NCI-H526 (cell line): Measurements from ENCODE around the gene SMYD3.

ENCODE experiments used
- DNase-seq, 2 experiments: peaks; one replicate each; lab custom pipeline; 2025; lab: John Stamatoyannopoulos, UW

The SMYD3 gene

DNA sequence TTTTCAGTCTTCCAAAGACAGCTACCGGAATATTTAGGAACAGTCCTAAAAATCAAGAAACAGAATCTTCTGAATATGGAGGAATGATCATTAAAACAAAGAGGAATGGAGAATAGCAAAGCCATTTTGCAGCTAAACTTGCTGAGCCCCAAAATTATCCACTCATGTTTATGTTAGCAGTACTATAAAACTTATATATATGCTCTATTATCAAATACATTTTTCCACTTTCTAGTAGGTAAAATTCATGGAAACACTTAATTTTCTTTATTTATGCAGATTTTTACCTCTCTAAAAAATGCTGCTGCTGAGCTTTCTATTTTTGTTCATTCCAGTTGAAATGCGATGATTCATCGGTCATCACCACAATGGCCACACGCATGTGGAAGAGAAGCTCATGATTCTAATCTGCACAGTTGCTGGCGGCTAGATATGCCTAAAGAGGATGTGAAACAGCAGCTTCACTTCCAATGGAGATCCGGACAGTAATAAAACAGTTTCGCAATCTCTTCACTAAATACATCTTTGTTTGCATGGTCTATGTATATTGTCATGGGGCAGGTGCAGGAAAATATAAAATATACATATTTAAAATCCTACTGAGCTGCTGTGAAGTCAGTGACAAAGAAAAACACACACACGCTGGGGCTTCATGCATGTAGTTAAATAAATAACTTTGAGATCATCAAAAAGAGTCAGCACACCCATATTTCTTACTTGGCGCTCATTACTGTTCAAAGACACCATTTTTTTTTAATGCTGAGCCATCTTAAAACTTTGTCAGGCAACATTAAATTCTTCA, 292.2 kb downstream of the SMYD3 start:
- peak; percentile 79 to 89 for DNase-seq

DNA sequence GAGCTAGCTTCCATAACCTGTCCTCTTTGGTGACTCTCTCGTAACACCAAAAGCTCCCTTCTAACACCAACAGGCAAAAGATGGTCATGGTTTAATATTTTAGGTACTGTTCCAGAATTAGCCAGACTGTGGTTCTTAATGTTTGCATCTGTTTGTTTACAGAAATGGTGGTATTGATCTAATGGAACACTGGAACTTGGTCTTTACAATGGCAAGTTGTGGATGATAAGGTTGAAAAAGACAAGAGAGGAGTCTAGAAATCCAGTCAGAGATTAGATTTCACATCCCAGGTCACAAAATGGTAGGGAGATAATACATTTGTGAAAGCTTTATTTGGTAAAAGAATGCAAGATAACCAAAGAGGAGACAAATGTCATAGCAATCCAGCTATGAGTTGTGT, 293.1 kb downstream of the SMYD3 start:
- DNase-seq, result no peak

DNA sequence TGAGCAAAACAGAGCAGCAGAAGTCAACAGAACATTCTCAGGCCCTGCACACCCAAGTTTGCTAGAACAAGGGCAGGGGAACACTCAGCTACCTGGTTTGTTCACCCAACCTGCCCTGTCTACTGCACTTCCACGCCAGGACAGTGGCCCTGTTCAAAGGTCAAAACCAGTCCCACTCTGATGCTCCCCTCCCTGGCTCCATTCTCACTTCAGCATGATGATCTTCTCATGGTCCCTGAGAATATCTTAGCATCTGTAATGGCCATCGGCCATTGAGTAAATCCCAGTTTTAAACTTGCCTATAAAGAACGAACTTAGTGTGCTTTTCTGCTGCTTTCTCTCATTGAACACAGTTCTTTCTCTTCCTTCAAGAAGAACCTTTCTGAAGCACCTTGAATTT, 293.6 kb downstream of the SMYD3 start:
- no peak for DNase-seq

DNA sequence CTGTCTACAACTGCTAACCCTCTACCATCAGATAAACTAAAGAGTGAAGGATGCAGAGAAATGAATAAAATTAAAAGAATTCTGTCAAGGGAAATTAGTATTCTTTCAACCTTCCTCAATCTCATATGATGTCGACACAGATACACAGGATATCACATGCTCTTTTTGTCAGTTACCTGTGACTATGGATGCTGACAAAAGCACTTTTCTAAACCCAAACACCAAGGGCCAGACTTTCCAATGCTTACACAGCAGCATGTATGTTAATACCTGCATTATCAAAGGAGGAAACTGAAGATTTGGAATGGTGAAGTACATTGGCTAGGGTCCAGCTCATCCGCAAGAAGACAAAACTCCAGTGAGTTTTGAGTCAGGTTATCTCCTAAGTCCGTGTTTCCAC, 294.0 kb downstream of the SMYD3 start:
- no peak for DNase-seq

DNA sequence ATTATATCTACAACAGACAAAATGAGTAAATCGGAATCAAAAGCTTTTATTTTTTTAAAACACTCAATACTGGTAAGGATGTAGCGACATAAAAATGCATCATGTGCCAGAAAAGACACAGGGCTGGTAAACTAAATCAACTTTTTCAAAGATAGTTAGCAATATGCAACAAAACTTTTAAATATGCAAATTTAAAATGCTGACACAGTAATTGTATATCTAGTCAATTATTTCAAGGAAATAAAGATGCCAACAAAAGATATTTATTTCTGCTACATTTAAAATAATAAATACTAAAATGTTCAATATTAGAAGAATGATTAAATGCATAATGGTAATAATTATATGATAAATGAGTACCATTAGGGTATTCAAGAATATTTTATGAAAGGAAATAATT, 295.1 kb downstream of the SMYD3 start:
- no peak for DNase-seq

DNA sequence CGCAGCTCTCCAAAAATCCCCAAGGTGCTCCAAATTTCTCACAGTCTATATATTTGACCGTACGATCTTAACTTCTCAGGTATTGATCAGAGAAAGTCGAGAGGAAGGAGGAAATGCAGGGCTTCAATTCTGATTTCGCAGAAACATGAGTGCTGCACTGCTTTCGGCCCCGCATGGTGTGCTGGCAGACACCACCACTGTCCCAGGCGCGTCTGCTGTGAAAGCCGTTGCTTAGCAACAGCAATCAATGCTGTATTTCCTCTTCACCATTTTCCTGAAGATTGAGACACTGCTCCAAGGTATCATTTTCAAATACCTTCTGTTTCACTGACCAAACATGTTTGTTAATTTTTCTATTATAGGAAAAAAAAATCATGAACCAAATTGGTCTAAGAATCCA, 296.3 kb downstream of the SMYD3 start:
- DNase-seq, result no peak

GRCh38 chr1:246208105-246208504, 299.0 kb downstream of the SMYD3 start:
- DNase-seq, result no peak

- no peak for DNase-seq
Measured at GRCh38 chr1:246203180-246203579, 303.9 kb downstream of the SMYD3 start.

- no peak for DNase-seq
Measured at GRCh38 chr1:246200738-246201137, 306.3 kb downstream of the SMYD3 start.

DNA sequence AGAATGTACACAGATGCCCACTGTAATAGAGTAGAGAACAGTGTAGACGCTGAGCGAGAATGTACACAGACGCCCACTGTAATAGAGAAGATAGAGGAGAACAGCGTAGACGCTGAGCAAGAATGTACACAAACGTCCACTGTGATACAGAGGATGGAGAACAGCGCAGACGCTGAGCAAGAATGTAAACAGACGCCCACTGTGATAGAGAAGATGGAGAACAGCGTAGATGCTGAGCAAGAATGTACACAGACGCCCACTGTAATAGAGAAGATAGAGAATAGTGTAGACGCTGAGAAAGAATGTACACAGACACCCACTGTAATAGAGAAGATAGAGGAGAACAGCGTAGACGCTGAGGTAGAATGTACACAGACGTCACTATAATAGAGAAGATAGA, 306.9 kb downstream of the SMYD3 start:
- no peak for DNase-seq

- peak; percentile 78 to 84 for DNase-seq
Measured at GRCh38 chr1:246199086-246199645, 307.9 kb downstream of the SMYD3 start.

GRCh38 chr1:246198115-246198816, 308.8 kb downstream of the SMYD3 start:
- DNase-seq, result peak; percentile 6 to 42

- DNase-seq, result no peak
Measured at GRCh38 chr1:246197076-246197475, 310.0 kb downstream of the SMYD3 start.

DNA sequence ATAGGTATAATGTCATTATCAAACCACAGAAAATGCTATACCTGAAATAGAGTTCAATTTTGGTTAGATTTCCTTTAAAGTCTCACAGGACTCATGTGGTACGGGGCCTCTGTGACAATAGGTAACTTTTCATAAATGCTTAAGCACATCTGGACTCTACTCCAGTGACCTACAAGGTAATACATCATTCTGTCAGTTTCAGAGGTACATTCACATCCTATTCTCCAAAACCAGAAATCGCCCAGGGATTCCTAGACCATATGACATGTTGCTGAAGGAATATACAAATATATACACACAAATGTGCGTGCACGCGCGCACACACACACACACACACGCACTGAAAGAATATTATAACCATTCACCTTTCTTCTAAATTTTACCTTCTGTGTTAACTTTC, 311.8 kb downstream of the SMYD3 start:
- no peak for DNase-seq

DNA sequence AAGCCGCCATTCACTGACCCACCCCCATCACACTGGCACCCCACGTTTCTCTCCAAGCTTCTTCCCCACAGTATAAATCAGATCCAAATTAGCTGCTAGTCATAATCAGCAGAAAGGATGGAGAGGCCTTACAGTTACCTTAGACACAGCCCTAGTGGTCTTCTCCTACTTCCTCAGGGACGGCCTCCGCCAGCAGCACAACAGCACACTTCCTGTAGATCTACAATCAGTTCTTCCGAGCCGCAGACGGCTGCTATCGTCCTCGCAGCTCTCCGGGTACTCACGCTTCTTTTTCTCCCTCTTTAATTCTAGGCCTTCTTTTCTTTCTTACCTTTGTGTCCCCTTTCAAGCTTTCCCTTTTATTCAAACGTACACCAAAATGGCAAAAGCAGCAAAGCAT, 313.5 kb downstream of the SMYD3 start:
- DNase-seq, result no peak

- DNase-seq, result no peak
Measured at GRCh38 chr1:246189126-246189525, 318.0 kb downstream of the SMYD3 start.

DNA sequence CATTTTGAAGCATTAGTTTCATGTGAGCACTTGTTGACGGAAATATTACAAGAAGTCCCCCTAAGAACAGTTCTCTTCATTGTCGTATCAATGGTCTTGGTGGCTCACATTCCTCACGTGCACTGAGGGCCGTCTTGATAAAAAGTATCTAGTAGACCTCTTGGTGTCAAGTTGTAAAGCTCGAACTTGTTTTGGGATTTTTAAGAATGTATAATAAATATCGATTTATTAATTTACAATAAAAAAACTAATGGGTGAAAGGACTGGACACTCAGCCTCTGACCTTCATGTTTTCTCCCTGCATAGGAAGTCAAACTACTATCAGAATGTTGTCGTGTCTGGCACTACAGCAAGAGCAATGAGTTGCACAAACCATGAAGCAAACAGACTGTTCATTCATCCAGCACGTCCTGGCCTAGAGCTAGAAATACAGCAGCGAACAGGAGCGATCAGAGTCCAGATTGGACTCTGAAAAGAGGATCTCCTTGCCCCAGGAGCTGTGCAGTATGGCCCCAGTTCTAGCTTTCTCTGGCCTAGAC, 319.2 kb downstream of the SMYD3 start:
- no peak for DNase-seq

DNA sequence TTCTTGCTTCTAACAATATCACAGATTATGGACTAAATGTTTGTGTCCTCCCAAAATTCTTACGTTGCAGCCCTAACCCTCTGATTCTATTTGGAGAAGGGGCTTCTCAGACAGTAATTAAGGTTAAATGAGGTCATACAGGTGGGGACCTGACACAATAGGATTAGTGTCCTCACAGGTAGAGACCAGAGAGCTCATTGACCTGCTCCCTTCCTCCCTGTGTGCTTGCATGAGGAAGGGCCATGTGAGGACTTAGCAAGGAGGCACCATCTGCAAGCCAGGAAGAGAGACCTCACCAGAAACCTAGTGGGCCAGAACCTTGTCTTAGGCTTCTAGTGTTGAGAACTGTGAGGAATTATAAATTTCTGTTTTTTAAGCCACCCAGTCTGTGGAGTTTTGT, 322.6 kb downstream of the SMYD3 start:
- no peak for DNase-seq

- DNase-seq, result no peak
Measured at GRCh38 chr1:246182149-246182851, 324.8 kb downstream of the SMYD3 start.

DNA sequence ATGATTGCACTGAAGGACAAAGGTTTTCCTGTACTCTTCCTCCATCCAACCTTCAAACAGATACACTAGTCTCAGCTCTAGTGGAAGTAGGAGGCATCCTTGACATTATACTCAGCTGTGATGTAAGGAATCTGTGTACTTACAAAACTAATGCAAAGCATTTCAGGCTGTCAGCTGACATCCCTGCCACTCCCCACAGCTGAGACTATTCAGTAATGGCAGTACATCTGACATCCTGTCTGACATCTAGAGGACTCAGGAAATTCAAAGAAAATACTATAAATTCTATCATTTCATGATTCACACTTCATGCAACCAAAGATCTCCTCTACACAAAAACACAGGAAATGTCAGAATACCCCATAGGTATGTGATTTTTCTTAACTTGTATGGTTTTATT, 325.8 kb downstream of the SMYD3 start:
- DNase-seq, result peak; percentile 28 to 69

- DNase-seq, result no peak
Measured at GRCh38 chr1:246179401-246179800, 327.7 kb downstream of the SMYD3 start.

DNA sequence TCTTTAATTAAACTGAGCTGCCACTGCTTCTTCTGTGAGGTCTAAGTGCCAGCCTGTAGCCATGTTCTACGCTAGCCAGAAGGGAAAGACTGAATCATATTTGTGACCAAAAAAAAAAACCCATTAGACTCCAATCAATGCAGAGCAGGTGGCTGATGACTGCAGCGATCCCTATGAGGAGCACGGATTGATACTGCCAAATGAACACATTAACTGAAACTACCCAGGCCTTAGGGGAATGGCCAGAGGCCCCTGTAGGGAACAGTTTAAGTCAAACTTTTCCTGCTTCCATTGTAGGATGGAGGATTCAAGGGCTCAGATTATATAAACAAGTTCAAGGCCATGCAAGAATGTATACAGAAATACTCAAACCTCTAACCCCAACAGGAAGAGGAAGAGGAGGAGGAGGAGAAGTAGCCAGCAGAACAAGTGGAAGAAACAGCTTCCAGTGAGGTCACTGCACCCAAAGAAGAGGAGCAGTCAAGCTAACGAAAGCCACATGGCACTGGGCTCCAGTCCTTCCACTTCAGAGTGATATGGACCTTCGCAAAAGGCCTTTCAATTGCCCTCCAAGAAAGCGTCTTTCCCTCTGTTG, 328.3 kb downstream of the SMYD3 start:
- DNase-seq, result no peak
